ENCODE data around the gene PPP3CA.

DNA sequence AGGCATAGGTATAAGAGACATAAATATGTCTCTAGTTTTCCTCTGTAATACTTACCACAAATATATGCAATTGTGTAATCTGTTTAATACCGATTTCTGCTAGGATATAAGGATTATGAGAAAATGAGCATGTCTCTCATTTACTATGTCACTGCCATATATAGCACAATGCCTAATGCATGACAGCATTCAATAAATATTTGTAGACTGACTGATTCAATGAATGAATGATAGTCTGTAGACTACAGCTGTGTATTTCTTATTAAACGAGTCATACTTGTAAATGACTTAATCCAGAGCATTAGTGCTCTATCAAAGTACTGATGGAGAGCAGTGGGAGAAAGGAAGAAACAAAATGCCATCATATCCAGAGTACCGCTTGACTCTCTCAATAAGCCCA, 175.6 kb downstream of the PPP3CA start:
- no peak for TF ChIP-seq POLR2A (IDR thresholded peaks at IDR 0.05)
- TF ChIP-seq, protein P1, sequence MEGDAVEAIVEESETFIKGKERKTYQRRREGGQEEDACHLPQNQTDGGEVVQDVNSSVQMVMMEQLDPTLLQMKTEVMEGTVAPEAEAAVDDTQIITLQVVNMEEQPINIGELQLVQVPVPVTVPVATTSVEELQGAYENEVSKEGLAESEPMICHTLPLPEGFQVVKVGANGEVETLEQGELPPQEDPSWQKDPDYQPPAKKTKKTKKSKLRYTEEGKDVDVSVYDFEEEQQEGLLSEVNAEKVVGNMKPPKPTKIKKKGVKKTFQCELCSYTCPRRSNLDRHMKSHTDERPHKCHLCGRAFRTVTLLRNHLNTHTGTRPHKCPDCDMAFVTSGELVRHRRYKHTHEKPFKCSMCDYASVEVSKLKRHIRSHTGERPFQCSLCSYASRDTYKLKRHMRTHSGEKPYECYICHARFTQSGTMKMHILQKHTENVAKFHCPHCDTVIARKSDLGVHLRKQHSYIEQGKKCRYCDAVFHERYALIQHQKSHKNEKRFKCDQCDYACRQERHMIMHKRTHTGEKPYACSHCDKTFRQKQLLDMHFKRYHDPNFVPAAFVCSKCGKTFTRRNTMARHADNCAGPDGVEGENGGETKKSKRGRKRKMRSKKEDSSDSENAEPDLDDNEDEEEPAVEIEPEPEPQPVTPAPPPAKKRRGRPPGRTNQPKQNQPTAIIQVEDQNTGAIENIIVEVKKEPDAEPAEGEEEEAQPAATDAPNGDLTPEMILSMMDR (IDR thresholded peaks at IDR 0.05), result no peak
